GM21447 (cell line): ENCODE results near the gene AAK1.
"Not testable (repeated sequence)": the region's sequence is repeated elsewhere in the genome, so short reads cannot be mapped to it uniquely, and the experiment has no call there.

Experiments
- ATAC-seq: cut with Tn5 transposase; IDR thresholded peaks from one replicate; pipeline ENCODE4 v1.9.1; 2021; ENCODE audit not compliant: unreplicated experiment

The AAK1 gene

GRCh38 chr2:69643602-69644505 lies at the start of gene AAK1:
Gene AAK1 (minus strand): TSS chr2:69643739. CDS start chr2:69643040, 699 bp downstream.
- ATAC-seq: peak; percentile 31

- no peak for ATAC-seq
Observed at GRCh38 chr2:69692424-69692823, 48.9 kb upstream of the AAK1 start.

DNA sequence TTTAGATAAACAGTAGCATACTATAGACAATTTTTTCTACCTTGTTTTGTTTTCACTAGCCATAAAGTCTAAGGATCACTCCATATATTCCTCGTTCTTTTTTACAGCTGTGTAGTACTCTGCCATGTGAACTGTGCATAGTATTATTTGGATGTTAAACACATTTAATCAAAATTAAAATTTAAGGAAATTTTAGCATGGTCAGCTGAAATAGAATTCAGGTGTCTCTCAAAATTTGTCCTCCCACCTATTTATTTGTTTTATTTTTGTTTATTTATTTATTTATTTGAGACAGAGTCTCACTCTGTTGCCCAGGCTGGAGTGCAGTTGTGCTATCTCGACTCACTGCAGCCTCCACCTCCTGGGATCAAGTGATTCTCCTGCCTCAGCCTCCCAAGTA lies 46.4 kb upstream of the AAK1 start:
- ATAC-seq: no peak

DNA sequence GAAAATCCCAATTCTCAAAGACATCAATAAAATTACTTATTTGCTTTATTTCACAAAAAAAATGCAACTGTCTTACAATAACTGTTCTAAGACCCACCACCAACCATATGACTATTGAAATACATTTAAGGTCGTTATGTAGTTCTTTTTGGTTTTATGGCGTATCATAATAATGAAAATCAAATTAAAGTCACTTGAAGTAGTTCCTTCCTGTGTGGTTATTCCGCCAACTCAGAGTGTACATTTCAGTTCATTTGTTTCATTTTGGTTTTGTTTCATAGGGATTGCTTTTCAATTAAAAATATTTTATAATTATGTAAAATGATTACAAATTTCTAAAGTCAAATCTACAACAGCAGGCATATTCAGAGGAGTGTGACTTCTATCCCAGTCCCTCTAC lies 45.9 kb upstream of the AAK1 start:
- ATAC-seq: no peak

DNA sequence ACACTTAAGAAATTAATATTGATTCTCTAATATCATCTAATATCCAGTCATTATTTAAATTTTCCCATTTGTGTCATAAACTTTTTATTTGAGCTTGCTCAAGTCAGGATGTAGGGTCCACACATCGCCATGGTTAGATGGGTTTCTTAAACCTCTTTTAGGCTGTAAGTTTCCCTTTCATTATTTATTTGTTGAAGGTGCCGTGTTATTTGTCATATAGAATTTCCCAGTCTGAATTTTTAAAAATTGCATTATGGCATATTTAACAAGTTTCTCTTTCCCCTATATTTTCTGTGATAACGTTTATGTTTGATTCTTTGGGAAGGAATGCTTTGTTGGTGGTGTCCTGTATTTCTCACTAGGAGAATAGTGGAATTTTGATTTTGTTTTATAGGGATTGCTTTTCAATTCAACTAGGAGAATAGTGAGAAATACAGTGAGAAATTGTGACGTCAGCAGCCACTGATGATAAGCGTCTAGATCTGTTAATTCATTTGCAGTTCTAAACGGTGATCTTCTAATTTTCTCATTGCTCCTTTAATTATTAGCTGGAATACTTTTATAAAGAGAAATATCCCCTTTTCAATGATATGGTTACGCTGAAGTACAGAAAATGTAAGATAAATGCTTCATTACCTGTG lies 44.6 kb upstream of the AAK1 start:
- no peak for ATAC-seq

DNA sequence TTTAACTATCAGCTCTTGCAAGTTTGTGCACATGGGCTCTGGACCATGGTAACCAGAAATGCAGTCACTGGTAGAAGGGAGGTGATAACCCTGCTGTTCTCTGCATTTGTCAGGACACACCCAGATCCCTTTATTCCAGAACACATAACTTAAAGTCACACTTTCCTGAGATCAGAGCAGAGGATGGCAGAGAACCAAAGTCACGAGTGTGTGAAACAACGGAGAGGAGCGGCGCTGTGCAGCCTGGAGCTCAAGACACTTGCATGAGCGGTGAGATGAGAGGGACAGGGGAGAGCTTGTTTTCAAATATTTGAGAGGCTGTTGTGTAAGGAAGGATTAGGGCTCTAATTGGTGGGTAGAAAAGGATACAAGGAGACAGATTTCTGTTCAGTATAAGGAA lies 43.3 kb upstream of the AAK1 start:
- no peak for ATAC-seq

DNA sequence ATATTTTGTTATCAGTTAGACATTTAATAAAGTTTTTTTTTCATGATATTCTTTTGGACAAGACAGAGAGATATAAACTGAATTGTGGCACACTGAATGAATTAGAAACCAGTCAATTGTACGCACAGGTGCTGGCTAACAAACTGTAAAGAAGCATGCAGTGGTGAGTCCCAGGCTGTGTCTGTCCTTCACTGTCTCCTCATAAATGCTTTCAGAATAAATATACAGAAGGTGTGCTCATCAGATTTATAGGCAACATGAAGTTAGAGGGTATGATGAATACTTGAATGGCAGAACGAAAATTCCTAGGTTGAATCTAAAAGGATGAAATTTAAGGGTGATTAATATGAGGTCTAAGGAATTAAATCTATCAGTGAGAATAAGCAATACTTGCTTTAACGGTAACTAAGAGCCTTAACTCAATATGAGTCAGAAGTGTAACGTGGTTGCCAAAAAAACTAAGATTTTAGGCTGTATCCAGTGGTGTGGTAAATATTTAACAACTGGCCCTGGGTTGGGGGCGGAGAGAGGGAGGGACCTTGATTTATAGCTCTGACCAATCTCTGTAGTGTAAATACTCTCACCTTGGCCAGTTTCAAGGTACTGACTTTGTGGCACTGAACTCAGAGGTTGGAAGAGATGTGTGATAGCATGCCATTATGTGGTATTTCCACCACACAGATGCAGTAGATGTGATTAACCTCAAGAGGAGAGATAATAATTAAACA lies 41.9 kb upstream of the AAK1 start:
- ATAC-seq: no peak

DNA sequence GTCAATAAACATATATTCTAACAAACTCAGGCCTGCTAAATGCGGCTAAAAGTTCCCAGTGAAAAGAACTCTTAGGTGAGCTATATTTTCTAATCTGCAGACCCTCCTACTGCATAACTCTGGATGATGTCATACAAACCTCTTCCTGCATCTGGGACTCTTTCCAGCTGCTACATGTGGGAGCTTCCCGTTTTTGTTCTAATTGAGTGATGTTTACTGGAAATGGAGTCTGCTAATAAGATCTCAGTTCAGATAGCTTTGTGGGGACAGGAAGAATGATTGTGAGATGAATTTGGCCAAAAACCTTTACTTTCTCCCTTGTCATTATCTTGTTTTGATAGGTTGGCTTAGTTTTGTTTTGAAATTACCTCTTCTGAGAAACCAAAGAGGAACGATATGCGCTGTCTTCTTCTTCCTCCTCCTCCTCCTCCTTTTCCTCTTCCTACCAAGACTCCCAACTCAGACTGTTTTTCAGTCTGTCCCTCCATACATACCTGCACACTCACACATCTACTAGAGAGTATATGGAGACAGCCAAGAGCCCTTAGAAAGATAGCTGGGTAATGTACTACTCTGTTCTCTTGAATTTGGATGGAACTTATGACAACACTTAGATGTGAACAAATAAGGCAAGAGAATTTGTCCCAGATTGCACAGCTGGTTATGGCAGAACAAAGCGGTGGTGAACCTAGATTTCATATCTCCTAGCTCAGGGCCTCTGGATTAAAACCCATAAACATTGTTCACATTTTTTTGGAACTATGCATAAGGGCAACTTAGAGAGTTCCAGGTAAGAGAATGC lies 39.8 kb upstream of the AAK1 start:
- ATAC-seq: no peak

DNA sequence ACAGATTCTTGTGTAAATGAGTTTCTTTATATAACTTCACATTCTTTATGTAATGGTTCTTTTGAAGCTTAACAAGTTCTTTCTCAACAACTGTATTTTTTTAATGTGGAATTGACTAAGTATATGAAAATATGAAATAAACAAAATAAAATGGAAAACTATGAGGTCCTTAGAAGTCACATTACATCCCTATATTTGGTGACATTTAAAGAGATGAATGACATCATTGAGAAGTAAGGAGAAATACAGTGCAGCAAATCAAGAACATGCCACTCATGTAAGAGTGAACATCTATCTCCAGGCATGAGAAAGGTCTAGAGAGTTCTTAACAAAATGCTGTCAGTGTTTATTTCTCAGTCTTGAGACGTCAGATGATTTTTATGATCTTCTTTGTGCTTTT lies 39.0 kb upstream of the AAK1 start:
- ATAC-seq: no peak

- no peak for ATAC-seq
Observed at GRCh38 chr2:69680001-69680675, 36.6 kb upstream of the AAK1 start.

- no peak for ATAC-seq
Observed at GRCh38 chr2:69677914-69678313, 34.4 kb upstream of the AAK1 start.

DNA sequence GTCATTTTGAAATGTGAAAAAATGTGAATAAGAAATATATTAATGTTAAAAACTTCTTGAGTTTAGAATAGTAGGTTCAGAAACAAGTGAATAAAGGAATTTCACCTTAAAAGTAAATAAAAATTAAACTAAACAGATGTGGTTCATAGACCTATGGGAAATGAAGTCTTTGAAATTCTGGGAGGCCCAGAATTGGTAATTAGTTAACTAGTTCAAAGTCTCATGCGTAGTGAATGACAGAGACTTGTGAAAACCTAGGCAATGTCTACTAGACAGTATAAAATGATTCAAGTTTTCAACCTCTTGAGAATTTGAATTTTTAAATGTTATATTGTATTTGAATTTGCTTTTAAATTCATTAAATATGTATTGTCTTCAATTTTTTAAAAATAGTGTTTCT lies 32.6 kb upstream of the AAK1 start:
- no peak for ATAC-seq

- ATAC-seq: no peak
Observed at GRCh38 chr2:69674316-69674670, 30.8 kb upstream of the AAK1 start.

GRCh38 chr2:69673098-69673497 lies 29.6 kb upstream of the AAK1 start:
- not testable (repeated sequence) for ATAC-seq

- no peak for ATAC-seq
Observed at GRCh38 chr2:69669666-69670065, 26.1 kb upstream of the AAK1 start.

- no peak for ATAC-seq
Observed at GRCh38 chr2:69668598-69668997, 25.1 kb upstream of the AAK1 start.

DNA sequence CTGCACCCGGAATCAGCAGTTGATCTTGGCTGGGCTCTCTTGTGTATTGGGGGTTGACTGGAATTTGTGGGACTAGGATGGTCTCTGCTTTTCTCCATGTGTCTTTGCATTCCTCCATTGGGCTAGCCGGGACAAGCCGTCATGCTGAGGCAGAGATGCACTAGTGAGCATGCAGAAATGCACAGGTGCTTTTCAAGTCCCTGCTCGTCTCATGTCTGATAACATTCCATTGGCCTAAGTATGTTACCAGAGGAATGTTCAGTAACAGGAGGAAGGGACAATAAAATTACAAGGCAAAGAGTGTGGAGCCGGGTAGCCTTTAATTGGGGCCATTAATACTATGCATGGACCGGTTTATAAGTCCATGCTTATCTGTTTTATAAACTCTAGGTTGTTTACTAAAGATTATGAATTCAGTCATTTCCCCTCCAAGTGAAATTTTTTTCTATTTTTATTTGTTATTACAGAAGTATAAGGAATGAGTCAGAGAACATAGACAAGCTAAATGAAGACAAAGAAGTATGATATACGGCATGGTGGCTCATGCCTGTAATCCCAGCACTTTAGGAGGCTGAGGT lies 24.4 kb upstream of the AAK1 start:
- no peak for ATAC-seq

DNA sequence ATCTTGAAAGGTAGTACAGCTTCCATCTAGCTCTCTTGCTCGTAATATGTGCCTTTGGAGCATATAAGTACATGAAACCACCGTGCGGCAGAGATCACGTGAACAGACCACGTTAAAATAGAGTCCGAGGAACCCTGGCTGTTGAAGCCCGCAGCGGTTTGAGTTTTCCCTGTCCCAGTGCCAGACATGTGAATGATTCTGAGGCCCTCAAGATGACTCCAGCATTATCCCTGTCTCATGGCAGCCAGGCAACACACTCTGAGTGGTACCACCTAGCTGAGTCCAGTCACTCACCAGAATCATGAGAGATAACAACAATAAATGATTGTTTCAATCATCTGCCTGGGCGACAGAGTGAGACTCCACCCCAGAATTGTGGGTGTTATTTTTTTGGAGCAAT lies 21.6 kb upstream of the AAK1 start:
- ATAC-seq: no peak

DNA sequence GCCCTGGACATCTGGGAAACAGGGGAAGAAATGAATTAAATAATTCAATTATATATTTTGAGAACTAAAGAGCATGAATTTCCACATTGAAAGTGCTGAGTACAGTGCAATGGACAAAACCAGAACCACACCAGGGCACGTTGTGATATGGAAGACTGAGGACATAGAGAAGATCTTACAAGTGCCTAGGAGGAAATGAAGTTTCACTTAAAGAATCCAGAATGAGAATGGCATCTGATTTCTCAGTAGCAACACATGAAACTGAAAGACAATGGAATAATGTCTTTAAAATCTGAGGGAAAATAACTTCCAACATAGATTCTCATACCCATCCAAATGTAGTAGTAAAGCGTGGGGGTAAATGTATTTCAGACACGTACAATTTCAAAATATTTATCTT lies 20.3 kb upstream of the AAK1 start:
- no peak for ATAC-seq

GRCh38 chr2:69662547-69662946 lies 19.0 kb upstream of the AAK1 start:
- ATAC-seq: not testable (repeated sequence)
